K562 (cell line): ENCODE measurements around the gene AGPAT1. TPM values are rescaled to one million over a fixed set of nuclear protein-coding genes. Genes with fewer than 3 reads are reported as not detected.
A peak's percentile ranks its signal among the peaks of the same experiment; 100 is the strongest.

Source experiments
- DMBX1 ChIP-seq: fragments of 250-450 bp; sonication (Bioruptor Pico); IDR thresholded peaks from 2 replicates; pipeline ENCODE4 v1.8.0; 2022; ENCODE audit warnings: inconsistent platforms, mild to moderate bottlenecking, moderate library complexity, borderline replicate concordance
- EWSR1 ChIP-seq: fragments of 450-650 bp; IDR thresholded peaks from 2 replicates; pipeline ENCODE4 v1.6.1; 2018; ENCODE audit warnings: borderline replicate concordance, mild to moderate bottlenecking, low read depth, moderate library complexity; ENCODE audit not compliant: partially characterized antibody
- MIER1 ChIP-seq: fragments of 450-650 bp; IDR thresholded peaks from 2 replicates; pipeline ENCODE4 v1.6.1; 2016; ENCODE audit warnings: antibody characterized with exemption, mild to moderate bottlenecking, low read depth
- PCBP2 ChIP-seq: fragments of 200-400 bp; formaldehyde crosslinking; IDR thresholded peaks from 2 replicates; pipeline ENCODE4 v1.6.1; 2018; ENCODE audit warnings: low read length, low read depth, mild to moderate bottlenecking, moderate library complexity; ENCODE audit not compliant: poor library complexity, severe bottlenecking
- PHF21A ChIP-seq: fragments of 450-650 bp; IDR thresholded peaks from 2 replicates; pipeline ENCODE4 v1.6.1; 2017; ENCODE audit warnings: low read depth, borderline replicate concordance
- RBBP5 ChIP-seq: fragments of 200-600 bp; sonication (generic); IDR thresholded peaks from 2 replicates; pipeline ENCODE4 v1.6.1; 2012; ENCODE audit warnings: borderline replicate concordance, mild to moderate bottlenecking, low read length, control low read depth, inconsistent platforms; ENCODE audit not compliant: insufficient read depth, poor library complexity, severe bottlenecking
- RFX5 ChIP-seq: IDR thresholded peaks from 2 replicates; pipeline ENCODE4 v1.6.1; 2011; ENCODE audit warnings: low read depth, mild to moderate bottlenecking, improper control_type of control experiment, low read length
- STAT5B ChIP-seq: fragments of 250-450 bp; sonication (Bioruptor Pico); IDR thresholded peaks from 2 replicates; pipeline ENCODE4 v1.8.0; 2021; ENCODE audit warnings: mild to moderate bottlenecking, inconsistent platforms
- TFAM ChIP-seq: fragments of 250-450 bp; sonication (Bioruptor Pico); conservative IDR thresholded peaks from 2 replicates; pipeline ENCODE4 v1.5.0; 2021; ENCODE audit warnings: mild to moderate bottlenecking, moderate library complexity
- ZNF584 ChIP-seq: fragments of 200-800 bp; sonication (Bioruptor generic); IDR thresholded peaks from 2 replicates; pipeline ENCODE4 v1.6.1; 2016; ENCODE audit warnings: low read depth, mild to moderate bottlenecking, missing genetic modification characterization, missing compliant biosample characterization
- ZNF830 ChIP-seq: fragments of 250-450 bp; sonication (Bioruptor Pico); IDR thresholded peaks from 2 replicates; pipeline ENCODE4 v1.5.0; 2021; ENCODE audit warnings: mild to moderate bottlenecking
- polyA plus RNA-seq, 8 experiments: library from polyadenylated mRNA; depleted of rRNA in 4 of 8; stranded (reverse) in 5 of 8; unstranded in 3 of 8; fragments of >200 nt; fragmentation: Nextera tagmentation in 2 of 8; fragmentation: Illumina TruSeq in 1 of 8; extraction: Ambion mirVana in 2 of 8; extraction: Trizol in 1 of 8; gene quantifications; 2 replicates each; pipeline versions ENCODE4 v1.2.1 to v1.2.3, GENCODE V29; 2011 to 2014; ENCODE audit warnings: inconsistent platforms in 1 of 8, missing spikeins in 1 of 8
- total RNA-seq, 7 experiments: library from RNA; depleted of rRNA in 6 of 7; stranded (reverse); fragments of >200 nt in 6 of 7; fragmentation: Illumina TruSeq in 2 of 7; extraction: Trizol in 2 of 7; gene quantifications; 2 replicates each; pipeline versions ENCODE4 v1.2.1 to v1.2.3, GENCODE V29; 2011 to 2021; ENCODE audit warnings: low replicate concordance in 1 of 7
- TF ChIP-seq, protein P1 (sequence below): fragments of 450-650 bp; IDR thresholded peaks from 2 replicates; pipeline ENCODE4 v1.7.1; 2018; ENCODE audit warnings: mild to moderate bottlenecking, low read depth; ENCODE audit not compliant: partially characterized antibody
- TF ChIP-seq, protein P2 (sequence below), 2 experiments: fragments of 450-650 bp; IDR thresholded peaks; 2 replicates each; pipeline ENCODE4 v1.6.1; 2016; ENCODE audit warnings: mild to moderate bottlenecking in 2 of 2, borderline replicate concordance in 1 of 2, low read depth in 1 of 2, moderate library complexity in 1 of 2

The AGPAT1 gene
- total and polyA plus RNA-seq, 9 of the 15 experiments (the other 6 are each of a cell fraction or from before 2014, with no cell fraction given) = 37.9 to 176 (median 69.4) TPM

DNA sequence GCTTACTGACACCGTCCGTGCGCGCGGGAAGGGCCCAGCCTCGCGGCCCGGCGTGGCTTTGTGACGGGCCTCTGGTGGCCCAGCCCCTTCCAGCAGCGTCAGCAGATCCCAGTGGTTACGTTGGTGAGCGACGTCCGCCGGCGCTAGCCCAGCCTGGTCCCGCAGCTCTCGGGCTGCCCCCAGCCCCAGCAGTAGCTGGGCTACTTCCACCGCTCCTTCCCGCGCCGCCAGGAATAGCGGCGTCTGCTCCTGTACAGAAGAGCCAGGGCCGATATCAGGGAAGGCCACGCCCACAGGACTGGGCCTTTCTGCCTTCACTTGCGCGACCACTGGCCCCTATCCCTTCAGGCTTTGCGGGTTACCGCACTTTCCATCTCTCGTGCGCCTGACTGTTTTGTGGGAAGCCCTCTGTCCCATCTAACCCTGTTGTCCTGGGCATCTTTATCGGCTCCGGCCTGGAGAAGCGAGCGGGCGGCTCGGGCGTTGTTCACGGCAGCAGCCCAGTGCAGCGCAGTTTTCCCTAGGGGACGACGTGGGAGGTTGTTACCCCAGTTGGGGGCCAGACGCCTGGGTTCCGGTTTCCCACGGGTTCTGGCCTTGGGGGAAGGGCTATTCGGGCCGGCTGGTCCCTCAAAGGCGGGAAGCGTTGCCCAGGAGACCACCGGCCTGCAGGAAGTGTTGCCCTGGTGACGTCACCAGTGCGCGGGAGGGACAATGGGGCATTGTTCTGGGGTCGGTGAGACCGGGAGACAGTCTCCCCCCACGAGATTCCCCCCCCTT, 20.2 kb upstream of the AGPAT1 start (continued):
- TF ChIP-seq, protein P1, sequence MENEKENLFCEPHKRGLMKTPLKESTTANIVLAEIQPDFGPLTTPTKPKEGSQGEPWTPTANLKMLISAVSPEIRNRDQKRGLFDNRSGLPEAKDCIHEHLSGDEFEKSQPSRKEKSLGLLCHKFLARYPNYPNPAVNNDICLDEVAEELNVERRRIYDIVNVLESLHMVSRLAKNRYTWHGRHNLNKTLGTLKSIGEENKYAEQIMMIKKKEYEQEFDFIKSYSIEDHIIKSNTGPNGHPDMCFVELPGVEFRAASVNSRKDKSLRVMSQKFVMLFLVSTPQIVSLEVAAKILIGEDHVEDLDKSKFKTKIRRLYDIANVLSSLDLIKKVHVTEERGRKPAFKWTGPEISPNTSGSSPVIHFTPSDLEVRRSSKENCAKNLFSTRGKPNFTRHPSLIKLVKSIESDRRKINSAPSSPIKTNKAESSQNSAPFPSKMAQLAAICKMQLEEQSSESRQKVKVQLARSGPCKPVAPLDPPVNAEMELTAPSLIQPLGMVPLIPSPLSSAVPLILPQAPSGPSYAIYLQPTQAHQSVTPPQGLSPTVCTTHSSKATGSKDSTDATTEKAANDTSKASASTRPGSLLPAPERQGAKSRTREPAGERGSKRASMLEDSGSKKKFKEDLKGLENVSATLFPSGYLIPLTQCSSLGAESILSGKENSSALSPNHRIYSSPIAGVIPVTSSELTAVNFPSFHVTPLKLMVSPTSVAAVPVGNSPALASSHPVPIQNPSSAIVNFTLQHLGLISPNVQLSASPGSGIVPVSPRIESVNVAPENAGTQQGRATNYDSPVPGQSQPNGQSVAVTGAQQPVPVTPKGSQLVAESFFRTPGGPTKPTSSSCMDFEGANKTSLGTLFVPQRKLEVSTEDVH = peak; percentile 83
- TF ChIP-seq DMBX1 (CRISPR knock-in tag) (no peak), EWSR1 (no peak), RFX5 (peak; percentile 56; the same call in 1 of the 2 replicates), ZNF584 (peak; percentile 85; the same call in 1 of the 2 replicates), PCBP2 (no peak), MIER1 (peak; percentile 47; the same call in 1 of the 2 replicates), PHF21A (no peak), STAT5B (no peak), RBBP5 (no peak), ZNF830 (CRISPR knock-in tag) (no peak), TFAM (CRISPR knock-in tag) (no peak)
- TF ChIP-seq, protein P2, sequence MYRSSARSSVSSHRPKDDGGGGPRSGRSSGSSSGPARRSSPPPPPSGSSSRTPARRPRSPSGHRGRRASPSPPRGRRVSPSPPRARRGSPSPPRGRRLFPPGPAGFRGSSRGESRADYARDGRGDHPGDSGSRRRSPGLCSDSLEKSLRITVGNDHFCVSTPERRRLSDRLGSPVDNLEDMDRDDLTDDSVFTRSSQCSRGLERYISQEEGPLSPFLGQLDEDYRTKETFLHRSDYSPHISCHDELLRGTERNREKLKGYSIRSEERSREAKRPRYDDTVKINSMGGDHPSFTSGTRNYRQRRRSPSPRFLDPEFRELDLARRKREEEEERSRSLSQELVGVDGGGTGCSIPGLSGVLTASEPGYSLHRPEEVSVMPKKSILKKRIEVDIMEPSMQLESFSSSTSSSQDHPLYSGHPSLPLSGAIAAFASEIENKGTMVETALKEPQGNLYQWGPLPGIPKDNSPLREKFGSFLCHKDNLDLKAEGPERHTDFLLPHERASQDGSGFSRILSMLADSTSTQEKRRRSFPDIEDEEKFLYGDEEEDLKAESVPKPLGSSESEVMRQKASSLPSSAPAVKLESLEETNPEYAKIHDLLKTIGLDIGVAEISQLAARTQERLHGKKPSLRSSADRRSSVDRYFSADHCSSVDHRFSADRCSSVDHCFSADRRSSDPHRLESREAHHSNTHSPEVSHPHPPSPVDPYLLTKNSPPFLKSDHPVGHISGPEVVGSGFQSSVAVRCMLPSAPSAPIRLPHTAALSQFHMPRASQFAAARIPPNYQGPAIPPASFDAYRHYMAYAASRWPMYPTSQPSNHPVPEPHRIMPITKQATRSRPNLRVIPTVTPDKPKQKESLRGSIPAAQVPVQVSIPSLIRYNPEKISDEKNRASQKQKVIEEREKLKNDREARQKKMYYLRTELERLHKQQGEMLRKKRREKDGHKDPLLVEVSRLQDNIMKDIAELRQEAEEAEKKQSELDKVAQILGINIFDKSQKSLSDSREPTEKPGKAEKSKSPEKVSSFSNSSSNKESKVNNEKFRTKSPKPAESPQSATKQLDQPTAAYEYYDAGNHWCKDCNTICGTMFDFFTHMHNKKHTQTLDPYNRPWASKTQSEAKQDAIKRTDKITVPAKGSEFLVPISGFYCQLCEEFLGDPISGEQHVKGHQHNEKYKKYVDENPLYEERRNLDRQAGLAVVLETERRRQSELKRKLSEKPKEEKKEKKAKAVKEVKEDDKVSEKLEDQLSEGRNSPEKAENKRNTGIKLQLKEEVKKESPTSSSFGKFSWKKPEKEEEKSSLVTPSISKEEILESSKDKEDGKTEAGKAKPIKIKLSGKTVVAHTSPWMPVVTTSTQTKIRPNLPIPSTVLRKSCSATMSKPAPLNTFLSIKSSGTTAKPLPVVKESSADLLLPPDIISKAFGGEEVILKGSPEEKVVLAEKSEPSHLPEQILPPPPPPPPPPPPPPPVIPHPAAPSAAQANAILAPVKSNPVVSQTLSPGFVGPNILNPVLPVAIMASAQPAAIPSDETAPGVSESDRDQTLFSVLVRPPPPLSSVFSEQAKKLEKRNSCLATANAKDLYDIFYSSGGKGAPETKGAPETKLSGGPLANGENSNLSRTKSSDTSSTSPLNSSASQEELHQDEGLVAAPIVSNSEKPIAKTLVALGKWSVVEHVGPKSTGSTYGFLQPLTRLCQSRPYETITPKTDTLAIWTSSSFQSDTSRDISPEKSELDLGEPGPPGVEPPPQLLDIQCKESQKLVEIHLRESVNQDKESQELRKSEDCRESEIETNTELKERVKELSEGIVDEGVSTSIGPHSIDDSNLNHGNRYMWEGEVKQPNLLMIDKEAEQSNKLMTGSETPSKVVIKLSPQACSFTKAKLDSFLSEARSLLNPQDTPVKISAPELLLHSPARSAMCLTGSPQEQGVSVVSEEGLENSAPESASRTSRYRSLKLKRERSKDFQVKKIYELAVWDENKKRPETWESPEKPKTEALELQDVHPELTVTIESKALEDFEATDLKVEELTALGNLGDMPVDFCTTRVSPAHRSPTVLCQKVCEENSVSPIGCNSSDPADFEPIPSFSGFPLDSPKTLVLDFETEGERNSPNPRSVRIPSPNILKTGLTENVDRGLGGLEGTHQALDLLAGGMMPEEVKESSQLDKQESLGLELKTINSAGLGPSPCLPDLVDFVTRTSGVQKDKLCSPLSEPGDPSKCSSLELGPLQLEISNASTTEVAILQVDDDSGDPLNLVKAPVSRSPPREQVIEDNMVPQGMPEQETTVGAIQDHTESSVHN (IDR thresholded peaks at IDR 0.05; ENCODE audit: borderline replicate concordance in 1 of 2, low read depth in 1 of 2) = no peak
